Fibroblast of lung (primary cell): Measurements from ENCODE around the gene NCOR2. TPM values are rescaled to one million over a fixed set of nuclear protein-coding genes. Genes with fewer than 3 reads are reported as not detected.

Experiments
- DNase-seq, 2 donors: peaks; one replicate each; pipeline versions ENCODE4 v3.0.0 to v3.0.0-alpha.2; 2010; ENCODE audit warnings: low read depth in 2 of 2
- H2AFZ ChIP-seq: 2 replicates; pipeline ENCODE4 v1.5.1; 2012; ENCODE audit warnings: low read length, control low read depth, inconsistent platforms
- H3K27ac ChIP-seq: 2 replicates; pipeline ENCODE4 v1.5.1; 2011; ENCODE audit warnings: low read length, control low read depth; ENCODE audit not compliant: insufficient read depth
- H3K27me3 ChIP-seq: 2 replicates; pipeline ENCODE4 v1.5.1; 2011; ENCODE audit warnings: mild to moderate bottlenecking, low read length; ENCODE audit not compliant: control insufficient read depth, insufficient read depth
- H3K36me3 ChIP-seq: 2 replicates; pipeline ENCODE4 v1.5.1; 2011; ENCODE audit warnings: low read length; ENCODE audit not compliant: control insufficient read depth, insufficient read depth
- H3K4me1 ChIP-seq: 2 replicates; pipeline ENCODE4 v1.5.1; 2011; ENCODE audit warnings: low read length; ENCODE audit not compliant: control insufficient read depth, insufficient read depth; ENCODE audit errors: extremely low read depth
- H3K4me2 ChIP-seq: 2 replicates; pipeline ENCODE4 v1.5.1; 2011; ENCODE audit warnings: low read length, control low read depth; ENCODE audit not compliant: insufficient read depth; ENCODE audit errors: extremely low read depth
- H3K4me3 ChIP-seq, 4 experiments: fragments of 200-600 bp in 1 of 4; sonication (generic) in 1 of 4; replicated peaks in 1 of 4; 2 replicates each; pipeline ENCODE4 v1.5.1; 2011 to 2016; ENCODE audit warnings: low read length in 4 of 4, low read depth in 3 of 4, mild to moderate bottlenecking in 3 of 4, control low read depth in 2 of 4, inconsistent platforms in 1 of 4, mixed read lengths in 1 of 4; ENCODE audit not compliant: insufficient read depth in 1 of 4; ENCODE audit errors: control extremely low read depth in 1 of 4
- H3K79me2 ChIP-seq: 2 replicates; pipeline ENCODE4 v1.5.1; 2012; ENCODE audit warnings: mild to moderate bottlenecking, low read length, inconsistent platforms; ENCODE audit not compliant: control insufficient read depth, insufficient read depth
- H3K9ac ChIP-seq: 2 replicates; pipeline ENCODE4 v1.5.1; 2011; ENCODE audit warnings: mild to moderate bottlenecking, low read length, control low read depth; ENCODE audit not compliant: insufficient read depth
- H3K9me3 ChIP-seq: 2 replicates; pipeline ENCODE4 v1.5.1; 2012; ENCODE audit warnings: low read depth, low read length; ENCODE audit not compliant: control insufficient read depth, insufficient read depth
- H4K20me1 ChIP-seq: 2 replicates; pipeline ENCODE4 v1.5.1; 2011; ENCODE audit warnings: low read length; ENCODE audit not compliant: control insufficient read depth, insufficient read depth; ENCODE audit errors: extremely low read depth
- CTCF ChIP-seq, 2 donors: IDR thresholded peaks in 1 of 2; conservative IDR thresholded peaks in 1 of 2; 1 replicate in 1 of 2; 2 replicates in 1 of 2; pipeline ENCODE4 v1.5.1; 2011 to 2012; ENCODE audit warnings: low read length in 2 of 2, control low read depth in 1 of 2, inconsistent platforms in 1 of 2, low read depth in 1 of 2, mild to moderate bottlenecking in 1 of 2
- EZH2 ChIP-seq: IDR thresholded peaks from 2 replicates; pipeline ENCODE4 v1.5.1; 2012; ENCODE audit warnings: low read length, control low read depth, mild to moderate bottlenecking; ENCODE audit errors: missing control alignments
- polyA plus RNA-seq, 2 donors: library from polyadenylated mRNA; depleted of rRNA in 1 of 2; stranded (reverse) in 1 of 2; unstranded in 1 of 2; fragments of >200 nt; gene quantifications; 2 replicates each; pipeline ENCODE4 v1.2.1, GENCODE V29; 2011 to 2012; ENCODE audit warnings: missing spikeins in 1 of 2
- total RNA-seq: library from RNA; depleted of rRNA; stranded (reverse); fragments of >200 nt; gene quantifications from 2 replicates; pipeline ENCODE4 v1.2.1, GENCODE V29; 2014

The NCOR2 gene
- total and polyA plus RNA-seq, 2 donors (not counting 1 experiment from before 2014, with no cell fraction given), result 6.1 to 17.2 TPM

DNA sequence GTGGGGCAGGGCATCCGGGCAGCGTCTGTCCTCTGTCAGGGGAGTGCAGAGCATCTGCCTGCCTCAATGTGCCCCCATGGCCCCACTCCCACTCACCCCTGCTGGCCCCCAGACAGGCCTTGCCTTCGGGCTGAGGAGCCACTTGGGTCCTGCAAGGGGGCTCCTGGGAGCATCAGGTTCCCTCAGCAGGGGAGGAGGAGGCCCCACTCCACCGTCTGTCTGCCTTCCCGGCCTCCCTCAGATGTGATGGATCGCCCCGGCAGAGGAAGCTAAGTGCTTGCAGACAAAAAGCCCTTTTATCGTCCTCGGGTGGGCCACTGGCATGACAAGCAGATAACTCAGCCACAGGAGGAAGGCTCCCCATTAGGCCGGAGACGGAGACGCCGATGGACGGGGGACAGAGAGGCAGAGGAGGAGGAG is 35.1 kb downstream of the NCOR2 start:
- peaks cover 3% of the 10 kb centered on the region for H4K20me1 ChIP-seq
- no peak overlapping the region for H3K27ac ChIP-seq
- peaks cover 15% of the 10 kb centered on the region for H3K79me2 ChIP-seq
- no peak for DNase-seq
- TF ChIP-seq EZH2, result no peak
- no peak for TF ChIP-seq CTCF (conservative IDR thresholded peaks at IDR 0.05 in 1 of 2, IDR thresholded peaks at IDR 0.05 in 1 of 2; ENCODE audit: low read depth in 1 of 2, low read length in 2 of 2)
- no peak overlapping the region for H3K4me2 ChIP-seq
- no peaks in the 10 kb centered on the region for H3K27me3 ChIP-seq
- peaks cover 6% of the 10 kb centered on the region for H3K4me1 ChIP-seq
- no peak overlapping the region for H3K9ac ChIP-seq
- H2AFZ ChIP-seq, result no peak overlapping the region
- H3K4me3 ChIP-seq, result no peak overlapping the region
- no peaks in the 10 kb centered on the region for H3K36me3 ChIP-seq
- no peaks in the 10 kb centered on the region for H3K9me3 ChIP-seq

GRCh38 chr12:124531906-124532305 is 35.5 kb downstream of the NCOR2 start:
- no peaks in the 10 kb centered on the region for H3K9me3 ChIP-seq
- H3K4me3 ChIP-seq, result no peak overlapping the region
- peaks cover 6% of the 10 kb centered on the region for H3K4me1 ChIP-seq
- no peak overlapping the region for H2AFZ ChIP-seq
- H3K27ac ChIP-seq, result no peak overlapping the region
- H3K9ac ChIP-seq, result no peak overlapping the region
- TF ChIP-seq EZH2 (no peak), CTCF (conservative IDR thresholded peaks at IDR 0.05 in 1 of 2, IDR thresholded peaks at IDR 0.05 in 1 of 2; ENCODE audit: low read depth in 1 of 2, low read length in 2 of 2) (no peak)
- H4K20me1 ChIP-seq, result peaks cover 2% of the 10 kb centered on the region
- H3K4me2 ChIP-seq, result no peak overlapping the region
- H3K79me2 ChIP-seq, result peaks cover 13% of the 10 kb centered on the region
- H3K27me3 ChIP-seq, result no peaks in the 10 kb centered on the region
- DNase-seq, result no peak
- no peaks in the 10 kb centered on the region for H3K36me3 ChIP-seq

DNA sequence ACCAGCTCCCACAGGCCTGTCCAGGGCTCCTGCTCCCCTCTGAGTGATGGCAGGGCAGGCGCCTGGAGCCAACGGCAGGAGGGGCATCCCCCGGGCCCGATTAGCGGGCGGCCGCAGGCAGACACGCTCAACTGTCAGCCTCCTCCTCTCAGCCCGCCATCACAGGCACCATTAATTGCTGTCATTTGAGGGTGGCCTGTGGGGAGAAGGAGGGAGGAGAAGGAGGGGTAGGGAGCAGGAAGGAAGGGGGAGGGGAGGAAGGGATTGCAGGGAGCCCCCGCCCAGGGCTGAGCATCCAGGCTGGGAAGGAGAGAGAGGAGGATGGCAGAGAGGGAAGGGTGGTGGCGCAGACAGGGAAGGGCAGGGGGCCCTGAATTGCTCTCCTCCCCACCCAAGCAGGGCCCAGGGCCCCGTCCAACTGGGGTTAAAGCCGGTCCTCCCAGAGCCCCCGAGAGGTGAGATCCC is 36.1 kb downstream of the NCOR2 start:
- H2AFZ ChIP-seq, result no peak overlapping the region
- H3K79me2 ChIP-seq, result peaks cover 12% of the 10 kb centered on the region
- H3K27me3 ChIP-seq, result no peaks in the 10 kb centered on the region
- H3K4me3 ChIP-seq, result no peak overlapping the region
- no peak overlapping the region for H3K9ac ChIP-seq
- H3K4me2 ChIP-seq, result no peak overlapping the region
- DNase-seq, result no peak
- H3K9me3 ChIP-seq, result no peaks in the 10 kb centered on the region
- no peak overlapping the region for H3K27ac ChIP-seq
- TF ChIP-seq CTCF (conservative IDR thresholded peaks at IDR 0.05 in 1 of 2, IDR thresholded peaks at IDR 0.05 in 1 of 2; ENCODE audit: low read depth in 1 of 2, low read length in 2 of 2) (no peak), EZH2 (no peak)
- H3K36me3 ChIP-seq, result no peaks in the 10 kb centered on the region
- H4K20me1 ChIP-seq, result no peaks in the 10 kb centered on the region
- peaks cover 2% of the 10 kb centered on the region for H3K4me1 ChIP-seq
